DMS153 (cell line): Measurements from ENCODE around the gene USP46.

Source experiments
- DNase-seq: peaks from one replicate; lab custom pipeline; 2025; lab: John Stamatoyannopoulos, UW

The USP46 gene

DNA sequence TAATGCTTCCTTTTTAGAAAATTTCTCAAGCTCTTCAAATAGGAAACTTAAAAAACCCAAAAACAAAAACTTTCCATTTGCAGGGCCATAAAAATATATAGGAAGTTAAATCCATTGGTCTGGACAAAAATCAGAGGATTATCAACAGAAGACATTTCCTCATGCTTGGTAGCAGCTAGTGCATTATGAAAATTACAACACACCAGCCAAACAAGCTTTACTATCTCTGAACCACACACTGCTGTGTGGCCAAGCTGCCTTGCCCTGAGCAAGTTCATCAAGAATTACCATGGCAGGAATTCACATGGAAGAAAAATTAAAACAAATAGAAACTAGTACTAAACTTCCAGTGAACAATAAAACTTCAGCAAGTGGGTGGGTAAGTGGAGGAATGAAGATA, 3.6 kb downstream of the USP46 start:
- DNase-seq, result no peak

DNA sequence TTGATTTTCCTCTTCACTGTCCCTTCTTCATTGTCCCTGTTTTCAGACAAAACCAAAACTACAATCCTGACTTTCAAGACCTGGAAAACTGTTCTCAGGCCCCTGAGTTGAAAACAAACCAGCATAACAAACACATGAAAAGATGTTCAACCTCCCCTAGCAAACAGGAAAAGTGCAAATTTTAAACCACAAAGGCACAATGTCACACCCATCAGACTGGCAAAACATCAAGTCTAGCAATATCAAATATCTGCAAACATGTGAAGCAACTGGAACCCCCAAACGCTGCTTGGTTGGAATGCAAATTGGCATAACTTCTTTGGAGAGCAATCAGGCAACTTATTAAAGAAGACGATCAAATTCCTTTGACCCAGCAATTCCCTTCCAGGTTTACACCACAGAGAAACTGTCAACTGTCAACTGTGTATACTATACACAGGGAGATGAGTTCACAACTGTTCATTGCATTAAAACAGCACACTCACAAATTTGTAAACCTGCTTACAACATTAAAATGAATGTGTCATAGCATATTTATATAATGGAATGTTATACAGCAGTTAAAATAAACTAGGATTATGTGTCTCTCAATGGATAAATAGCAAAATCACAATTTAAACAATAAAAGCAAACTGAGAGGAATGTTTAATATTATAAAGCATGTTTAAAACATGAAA, 7.0 kb downstream of the USP46 start:
- no peak for DNase-seq

- no peak for DNase-seq
Measured at GRCh38 chr4:52648836-52649235, 10.3 kb downstream of the USP46 start.

GRCh38 chr4:52646741-52647140, 12.4 kb downstream of the USP46 start:
- DNase-seq, result no peak

- no peak for DNase-seq
Measured at GRCh38 chr4:52646096-52646495, 13.0 kb downstream of the USP46 start.

DNA sequence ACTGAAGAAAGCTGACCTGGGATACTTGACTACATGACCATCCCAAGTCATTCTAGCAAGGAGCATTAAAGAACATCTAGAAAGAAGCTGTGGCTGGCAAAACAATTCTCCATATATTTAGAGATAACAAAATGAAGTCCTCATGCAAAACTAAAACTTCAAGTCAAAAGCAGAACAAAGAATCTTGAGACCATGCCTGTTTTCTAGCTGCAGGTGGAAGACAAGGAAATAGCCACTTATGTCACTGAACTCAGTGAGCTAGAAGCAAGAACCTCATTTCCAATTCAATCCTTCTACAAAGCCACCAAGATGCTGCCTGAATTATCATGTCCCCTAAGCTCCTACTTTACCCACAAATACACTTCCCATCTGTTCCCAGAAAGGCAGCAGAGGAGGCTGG, 13.8 kb downstream of the USP46 start:
- no peak for DNase-seq

GRCh38 chr4:52643785-52644244, 15.3 kb downstream of the USP46 start:
- no peak for DNase-seq

GRCh38 chr4:52643190-52643589, 15.9 kb downstream of the USP46 start:
- DNase-seq, result no peak

- DNase-seq, result no peak
Measured at GRCh38 chr4:52641854-52642563, 17.1 kb downstream of the USP46 start.

DNA sequence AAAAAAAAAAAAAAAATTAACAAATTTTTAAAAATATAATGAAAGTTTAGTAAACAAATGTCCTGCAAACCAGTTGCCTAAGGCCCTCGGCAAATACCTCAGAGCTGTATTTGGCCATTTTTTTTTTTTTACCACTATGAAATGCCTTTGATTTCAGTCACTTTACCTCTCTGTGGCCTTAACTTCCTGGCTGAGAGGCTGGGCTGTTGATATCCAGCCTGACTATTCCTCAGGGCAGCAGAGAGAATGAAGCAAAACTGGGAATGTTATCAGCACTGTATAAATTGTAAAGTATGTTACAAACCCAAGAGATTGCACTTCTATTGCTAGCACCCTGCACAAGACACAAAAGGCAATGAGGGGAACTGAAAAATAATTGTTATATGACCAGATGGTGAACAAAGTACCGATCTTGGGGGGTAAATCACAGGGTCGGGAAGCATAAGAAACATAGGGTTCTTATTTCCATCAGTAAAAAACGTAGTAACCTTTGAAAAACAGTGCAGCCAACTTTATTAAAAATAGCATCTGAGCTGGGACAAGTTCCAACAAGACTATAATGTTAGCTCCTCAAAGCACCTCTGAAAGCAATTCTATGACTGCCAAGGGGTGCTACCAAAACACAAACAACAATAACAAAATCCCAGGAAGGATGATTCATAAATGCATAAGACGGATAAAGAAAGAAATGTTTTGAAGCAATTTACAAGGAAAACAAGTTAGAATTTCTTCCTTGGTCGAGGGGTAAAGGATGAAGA, 18.1 kb downstream of the USP46 start:
- no peak for DNase-seq

GRCh38 chr4:52638717-52639116, 20.4 kb downstream of the USP46 start:
- DNase-seq, result no peak

DNA sequence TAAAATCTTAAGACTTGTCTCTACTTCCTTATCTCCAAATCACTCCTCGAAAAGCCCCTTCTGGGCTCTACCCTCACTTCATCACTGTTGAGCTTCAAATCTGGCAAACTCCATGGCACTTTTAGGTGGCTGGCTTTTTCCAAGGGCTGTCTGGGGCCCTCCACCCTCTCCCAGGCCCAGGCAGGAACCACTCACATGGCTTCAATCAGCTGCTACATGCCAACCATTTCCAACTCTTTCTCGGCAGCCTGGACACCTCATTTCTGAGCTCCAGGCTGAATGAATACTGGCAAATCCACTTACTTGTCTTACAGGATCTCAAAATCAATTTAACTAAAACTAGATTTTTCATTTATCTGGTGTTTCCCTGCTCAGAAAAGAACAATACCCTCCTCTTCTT, 22.0 kb downstream of the USP46 start:
- no peak for DNase-seq

GRCh38 chr4:52635560-52635959, 23.5 kb downstream of the USP46 start:
- no peak for DNase-seq

DNA sequence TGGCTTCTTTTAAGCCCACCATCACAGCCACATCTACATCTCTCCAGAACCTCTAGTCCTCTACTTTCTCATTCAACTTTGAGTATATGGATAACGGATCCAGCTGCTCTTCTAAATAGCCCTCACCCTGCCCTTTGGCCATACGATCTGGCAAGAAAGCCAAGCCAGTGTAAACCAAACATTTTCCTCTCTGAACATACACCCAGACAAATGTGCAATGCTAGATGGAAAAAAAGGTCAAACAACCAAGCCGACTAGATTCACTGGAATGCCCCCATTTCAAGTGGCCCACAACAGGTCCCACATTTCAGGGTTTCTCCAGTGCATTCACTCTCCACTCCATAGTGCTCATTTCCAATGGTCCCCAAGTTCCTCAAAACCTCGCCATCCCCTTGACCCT, 24.0 kb downstream of the USP46 start:
- no peak for DNase-seq

- DNase-seq, result no peak
Measured at GRCh38 chr4:52633846-52634245, 25.3 kb downstream of the USP46 start.

DNA sequence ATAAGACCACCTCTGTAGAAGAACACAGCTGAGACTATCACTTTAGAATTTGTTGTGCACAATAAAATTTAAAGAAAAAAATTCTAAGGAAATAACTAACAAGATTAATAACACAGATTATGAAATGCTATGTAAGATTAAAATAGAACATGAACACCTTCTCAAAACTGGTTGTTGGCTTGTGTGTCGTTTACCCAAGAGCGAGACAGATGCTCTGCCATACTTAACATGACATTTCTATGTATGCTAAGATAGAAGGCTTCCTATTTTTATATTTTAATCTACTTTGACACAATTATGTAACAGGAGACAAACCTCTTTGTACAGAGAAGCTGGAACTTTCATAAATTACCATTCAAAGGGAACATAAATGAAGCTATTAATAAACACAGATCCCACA, 30.1 kb downstream of the USP46 start:
- no peak for DNase-seq

DNA sequence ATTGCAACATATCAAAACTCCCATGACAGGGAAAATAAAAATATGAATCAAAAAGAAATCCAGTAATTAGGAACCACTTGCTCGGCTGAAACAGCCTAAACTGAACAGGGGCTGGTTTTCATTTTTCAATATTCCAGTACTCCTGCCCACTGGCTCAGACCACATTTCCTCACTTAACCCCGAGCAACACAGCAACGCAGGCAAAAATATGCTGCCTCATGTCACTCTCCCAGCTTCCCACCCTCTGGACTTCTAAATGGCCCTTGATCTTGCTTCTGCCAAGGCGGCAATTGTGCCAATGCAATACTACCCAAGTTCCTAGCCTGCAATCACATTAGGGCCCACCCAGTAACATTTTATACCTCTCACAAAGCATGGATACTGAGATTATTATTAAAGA, 30.6 kb downstream of the USP46 start:
- DNase-seq, result no peak

- no peak for DNase-seq
Measured at GRCh38 chr4:52627876-52628275, 31.2 kb downstream of the USP46 start.

DNA sequence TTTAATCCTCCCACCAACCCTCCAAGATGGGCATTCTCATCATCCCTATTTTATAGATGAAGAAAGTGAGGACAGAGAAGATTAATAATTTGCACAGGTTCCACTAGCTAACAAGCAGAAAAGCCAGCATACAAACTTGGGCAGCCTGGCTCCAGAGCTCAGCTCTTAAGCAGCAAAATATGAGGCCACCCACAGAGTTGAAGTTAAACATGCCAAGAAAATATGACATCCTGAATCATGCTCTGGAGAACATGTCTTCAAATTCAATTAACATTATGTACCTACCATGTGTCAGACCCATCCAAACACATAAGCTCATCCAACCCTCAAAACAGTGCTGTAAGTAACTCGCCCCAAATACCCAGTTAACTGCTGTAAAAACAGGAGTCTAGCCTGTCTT, 33.9 kb downstream of the USP46 start:
- no peak for DNase-seq

- DNase-seq, result no peak
Measured at GRCh38 chr4:52622564-52622963, 36.5 kb downstream of the USP46 start.

DNA sequence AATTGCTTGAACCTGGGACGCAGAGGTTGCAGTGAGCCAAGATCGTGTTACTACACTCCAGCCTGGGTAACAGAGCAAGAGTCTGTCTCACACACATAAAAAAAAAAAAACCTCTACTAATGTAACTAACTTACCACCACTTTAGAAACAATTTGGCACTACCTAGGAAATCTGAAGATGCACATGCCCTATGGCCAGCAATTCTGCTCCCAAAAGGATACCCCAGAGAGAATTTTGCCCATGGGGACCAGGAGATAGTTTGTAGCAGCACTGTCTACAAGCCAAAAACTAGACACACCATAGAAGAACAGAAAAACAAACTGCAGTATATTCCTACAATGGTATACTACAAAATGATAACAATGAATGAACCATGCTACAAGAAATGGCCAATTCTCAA, 37.5 kb downstream of the USP46 start:
- DNase-seq, result no peak

DNA sequence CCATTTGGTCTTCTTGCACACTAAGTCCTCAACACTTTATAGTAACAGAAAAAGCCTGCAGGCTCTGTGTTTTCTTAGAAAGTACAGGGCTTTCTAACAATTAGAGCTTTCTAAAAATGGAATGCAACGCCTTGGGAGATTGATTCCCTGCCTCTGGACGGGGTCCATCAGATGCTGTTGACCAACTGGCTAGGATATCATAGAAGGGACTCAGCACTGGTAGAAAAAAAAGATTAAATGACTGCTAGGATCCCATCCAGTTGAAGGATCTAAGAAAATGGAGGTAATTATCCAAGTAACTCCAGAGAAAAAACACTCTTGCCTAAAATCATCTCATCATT, 39.5 kb downstream of the USP46 start:
- DNase-seq, result no peak
